Fibroblast of skin of right quadriceps (primary cell): ENCODE results near the gene LAMA2.

ENCODE experiments used
- DNase-seq: peaks from one replicate; pipeline ENCODE4 v3.0.0-alpha.2; 2013

The LAMA2 gene

DNA sequence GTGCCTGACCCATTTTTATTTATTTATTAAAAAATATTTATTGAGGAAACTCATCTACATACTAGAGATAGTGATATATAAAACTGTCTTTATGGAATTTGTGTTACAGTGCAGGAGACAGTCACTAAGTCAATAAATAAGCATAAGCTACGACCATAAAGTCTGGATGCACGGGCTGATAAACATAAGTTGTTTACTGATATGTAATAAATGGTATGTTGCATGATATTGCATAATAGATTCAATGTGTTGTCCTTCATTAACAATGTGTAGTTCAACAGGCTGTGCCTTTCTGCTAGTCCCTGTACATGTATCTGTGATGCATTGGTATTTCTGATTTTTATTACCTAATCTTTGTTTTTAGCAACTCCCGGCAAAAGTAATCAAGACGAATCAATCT is 515.8 kb downstream of the LAMA2 start:
- no peak for DNase-seq

DNA sequence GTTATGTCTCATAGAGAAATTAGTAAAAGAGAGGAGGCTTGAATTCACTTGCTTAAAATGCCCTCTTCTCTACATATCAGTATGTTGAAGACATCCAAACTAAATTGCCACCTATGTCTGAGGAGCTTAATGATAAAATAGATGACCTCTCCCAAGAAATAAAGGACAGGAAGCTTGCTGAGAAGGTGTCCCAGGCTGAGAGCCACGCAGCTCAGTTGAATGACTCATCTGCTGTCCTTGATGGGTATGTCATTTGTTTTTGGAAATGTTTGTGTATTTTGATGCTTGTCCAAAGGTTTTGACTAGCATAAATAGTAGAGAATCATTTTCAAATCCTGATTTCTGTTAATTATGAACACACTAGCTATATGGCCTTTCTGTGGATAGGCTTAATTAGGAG is 519.3 kb downstream of the LAMA2 start:
- DNase-seq = no peak

- DNase-seq = no peak
These were observed 528.2 kb downstream of the LAMA2 start for GRCh38 chr6:129411092-129411491.

- DNase-seq = no peak
These were observed 533.5 kb downstream of the LAMA2 start for GRCh38 chr6:129416337-129416990.

DNA sequence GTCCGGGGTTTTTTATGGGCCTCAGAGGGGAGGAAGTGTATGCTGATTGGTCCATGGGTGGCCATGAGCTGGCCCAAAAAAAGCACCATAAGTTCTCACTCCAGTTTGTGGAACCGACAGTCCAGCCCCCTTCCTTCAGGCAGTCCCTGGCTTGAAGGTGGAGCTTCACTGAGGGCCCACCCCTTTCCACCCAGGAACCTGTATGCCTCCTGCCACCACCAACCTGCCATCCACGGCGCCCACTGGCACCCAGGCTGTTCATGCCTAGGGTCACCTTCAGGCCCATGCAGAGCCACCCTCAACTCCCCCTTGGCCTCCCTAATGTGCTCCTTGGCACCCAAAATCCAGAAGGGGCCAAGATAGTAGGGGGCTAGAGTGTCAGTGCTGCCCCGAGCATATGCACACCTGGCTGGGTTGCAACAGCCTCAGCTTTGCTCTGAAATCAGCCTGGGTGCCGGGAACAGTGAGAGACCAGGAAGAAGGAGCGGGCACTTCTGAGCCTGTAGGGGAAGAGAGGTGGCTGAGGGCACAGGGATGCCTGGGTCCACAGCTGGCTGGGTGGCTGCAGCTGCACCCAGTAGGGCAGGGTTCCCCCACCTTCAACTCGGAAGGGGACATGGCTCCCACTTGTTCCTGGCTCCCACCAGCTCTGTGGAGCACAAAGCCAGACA is 534.6 kb downstream of the LAMA2 start:
- no peak for DNase-seq

- DNase-seq = no peak
These were observed 536.4 kb downstream of the LAMA2 start for GRCh38 chr6:129419324-129419723.

- no peak for DNase-seq
These were observed 543.4 kb downstream of the LAMA2 start for GRCh38 chr6:129426343-129426742.

- peak; percentile 66 for DNase-seq
These were observed 547.0 kb downstream of the LAMA2 start for GRCh38 chr6:129429956-129430355.

GRCh38 chr6:129432738-129433137 is 549.8 kb downstream of the LAMA2 start:
- no peak for DNase-seq

DNA sequence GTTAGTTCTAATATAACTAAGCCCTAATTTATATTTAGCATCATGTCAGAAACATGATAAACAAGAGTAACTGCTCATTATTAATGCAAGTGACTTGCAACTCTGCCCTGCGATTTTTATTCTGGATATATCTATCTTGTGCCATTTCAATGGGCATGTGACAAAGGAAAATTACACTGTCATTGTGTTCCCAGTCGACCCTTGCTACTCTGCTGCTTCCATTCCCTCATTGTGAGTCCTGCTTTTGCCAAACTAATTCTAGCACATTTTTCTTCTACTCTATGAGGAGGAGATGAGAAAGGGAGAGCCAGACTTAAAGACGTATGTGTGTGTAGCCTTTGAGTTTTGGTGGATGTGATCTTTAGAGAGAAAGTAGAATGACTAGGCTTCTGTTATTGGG is 551.2 kb downstream of the LAMA2 start:
- no peak for DNase-seq

DNA sequence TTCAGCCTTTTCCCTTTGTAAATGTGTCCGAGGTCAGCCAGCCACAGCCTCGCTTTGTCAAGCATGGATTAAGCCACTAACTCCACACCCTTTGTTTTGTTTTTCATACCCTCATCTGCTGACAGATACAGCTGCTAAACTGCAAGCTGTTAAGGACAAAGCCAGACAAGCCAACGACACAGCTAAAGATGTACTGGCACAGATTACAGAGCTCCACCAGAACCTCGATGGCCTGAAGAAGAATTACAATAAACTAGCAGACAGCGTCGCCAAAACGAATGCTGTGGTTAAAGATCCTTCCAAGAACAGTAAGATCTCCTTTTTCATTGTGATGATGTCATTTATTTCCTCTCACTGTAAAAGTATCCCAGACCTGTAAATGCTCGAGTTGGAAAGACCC is 557.8 kb downstream of the LAMA2 start:
- peak; percentile 32 for DNase-seq

GRCh38 chr6:129444683-129445082 is 561.7 kb downstream of the LAMA2 start:
- no peak for DNase-seq

GRCh38 chr6:129446272-129447197 is 563.6 kb downstream of the LAMA2 start:
- DNase-seq = no peak

GRCh38 chr6:129447198-129447565 is 564.2 kb downstream of the LAMA2 start:
- DNase-seq = no peak

DNA sequence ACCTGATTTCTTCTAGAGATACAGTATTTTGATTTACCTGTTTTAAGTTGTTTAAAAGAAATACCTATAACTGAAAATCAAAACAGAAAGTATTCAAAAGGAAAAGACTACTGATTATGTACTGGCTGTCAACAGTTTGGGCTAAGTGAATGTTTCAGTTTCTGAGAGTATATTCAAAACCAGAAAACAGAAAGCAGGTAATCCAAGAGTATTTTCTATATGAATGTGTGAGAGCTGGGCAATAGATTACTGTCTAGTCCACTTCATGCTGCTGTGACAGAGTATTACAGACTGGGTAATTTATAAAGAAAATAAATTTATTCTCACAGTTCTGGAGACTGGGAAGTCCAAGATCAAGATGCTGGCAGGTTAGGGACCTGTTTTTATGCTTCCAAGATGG is 566.0 kb downstream of the LAMA2 start:
- DNase-seq = no peak

GRCh38 chr6:129451187-129451586 is 568.2 kb downstream of the LAMA2 start:
- no peak for DNase-seq

DNA sequence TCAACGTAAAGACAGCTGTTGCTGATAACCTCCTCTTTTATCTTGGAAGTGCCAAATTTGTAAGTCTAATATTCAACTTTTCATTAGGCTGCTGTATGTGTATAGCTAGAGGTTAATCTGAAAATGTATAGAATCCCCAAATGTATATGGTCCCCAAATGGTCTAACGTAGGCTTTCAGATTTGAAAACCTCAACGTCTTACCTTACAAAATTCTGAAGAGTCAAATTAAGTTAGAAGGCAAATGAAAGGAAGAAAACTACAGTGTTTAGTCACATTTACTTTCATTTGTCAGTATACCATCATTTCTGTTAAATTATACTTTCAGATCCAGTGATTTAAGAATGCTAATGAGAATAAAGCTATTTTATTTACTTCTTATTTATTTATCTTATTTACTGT is 570.1 kb downstream of the LAMA2 start:
- DNase-seq = no peak

GRCh38 chr6:129454488-129454887 is 571.5 kb downstream of the LAMA2 start:
- no peak for DNase-seq

DNA sequence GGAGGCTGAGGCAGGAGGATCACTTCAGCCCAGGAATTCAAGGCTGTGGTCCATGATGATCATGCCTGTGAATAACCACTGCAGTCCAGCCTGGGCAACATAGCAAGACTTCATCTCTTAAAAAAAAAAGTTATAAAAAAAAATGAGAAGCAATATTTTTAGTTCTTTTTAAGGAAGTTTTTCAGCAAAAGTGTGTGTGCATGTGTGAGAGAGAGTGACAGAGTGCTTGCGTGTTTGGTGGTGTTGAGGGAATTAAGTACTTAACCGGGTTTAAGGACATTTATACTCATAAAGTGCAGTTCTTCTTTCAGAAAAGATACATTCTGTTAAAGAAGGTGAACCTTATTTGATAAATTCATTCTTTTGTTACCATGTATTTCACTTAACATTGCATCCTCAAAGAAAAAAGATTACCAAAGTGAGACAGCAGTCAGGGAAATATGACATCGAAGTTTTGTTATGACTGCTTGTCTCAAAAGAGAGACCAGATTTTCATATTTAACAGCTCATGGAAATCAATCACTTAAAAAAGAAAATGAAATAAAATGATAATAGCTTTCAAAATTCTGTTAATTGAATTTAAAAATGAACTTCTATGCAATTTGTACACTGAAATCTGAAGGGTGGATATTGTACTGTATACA is 572.3 kb downstream of the LAMA2 start:
- DNase-seq = no peak

GRCh38 chr6:129460221-129460620 is 577.3 kb downstream of the LAMA2 start:
- DNase-seq = no peak

GRCh38 chr6:129469070-129469662 is 586.2 kb downstream of the LAMA2 start:
- no peak for DNase-seq

DNA sequence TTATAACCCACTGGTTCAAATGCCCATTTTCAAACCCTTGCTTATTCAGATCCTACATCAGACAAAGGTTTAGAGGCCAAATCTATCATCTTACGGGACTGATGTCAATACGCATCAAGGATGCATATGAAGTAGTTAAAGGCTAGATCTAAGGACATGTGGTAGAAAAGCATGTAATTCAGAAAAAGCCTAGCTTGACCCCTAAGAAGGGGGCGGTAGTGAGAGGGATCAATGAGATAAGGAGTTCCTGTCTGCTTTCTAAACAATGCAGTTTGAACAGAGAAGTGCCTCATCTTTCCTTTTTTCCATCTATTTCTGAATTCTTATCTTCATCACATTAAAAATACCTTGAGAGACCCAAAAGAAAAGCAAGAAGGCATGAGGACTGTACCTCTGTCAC is 589.3 kb downstream of the LAMA2 start:
- no peak for DNase-seq

DNA sequence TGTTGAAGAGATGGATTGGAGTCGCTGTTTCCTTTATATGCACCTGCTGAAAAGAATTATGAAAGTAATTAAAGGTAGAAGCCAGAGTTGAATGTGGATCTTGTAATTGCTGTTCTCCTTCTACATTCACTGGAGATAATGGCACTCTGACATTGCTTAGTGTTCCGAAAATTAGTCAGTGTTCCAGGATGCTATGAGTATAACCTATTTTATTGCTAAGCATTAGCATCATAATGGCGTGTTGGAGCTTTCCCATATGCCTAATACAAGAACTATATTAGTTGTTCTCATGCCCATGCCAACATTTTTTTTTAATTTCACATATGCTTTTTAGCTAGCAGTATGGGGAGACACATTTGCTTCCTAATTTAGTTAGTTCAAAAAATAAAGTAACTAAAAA is 590.6 kb downstream of the LAMA2 start:
- no peak for DNase-seq
